HepG2 (cell line): ENCODE results near the gene RABGAP1L. TPM values are rescaled to one million over a fixed set of nuclear protein-coding genes. Genes with fewer than 3 reads are reported as not detected.

Experiments used
- ATAD3A ChIP-seq: sonication (generic); formaldehyde crosslinking; IDR thresholded peaks from 2 replicates; pipeline ENCODE4 v1.4.0; 2020; ENCODE audit warnings: missing genetic modification reagents
- CBX5 ChIP-seq: sonication (generic); formaldehyde crosslinking; IDR thresholded peaks from 2 replicates; pipeline ENCODE4 v1.4.0; 2020; ENCODE audit warnings: missing genetic modification reagents, borderline replicate concordance
- CREM ChIP-seq, 2 experiments: sonication (generic) in 1 of 2; formaldehyde crosslinking in 1 of 2; IDR thresholded peaks; 2 replicates each; pipeline versions ENCODE4 v1.4.0 to v1.6.1; 2016 to 2020; ENCODE audit warnings: antibody characterized with exemption in 1 of 2, mild to moderate bottlenecking in 1 of 2, missing genetic modification reagents in 1 of 2
- CTCF ChIP-seq: sonication (generic); formaldehyde crosslinking; IDR thresholded peaks from 2 replicates; pipeline ENCODE4 v1.5.0; 2020; ENCODE audit warnings: mild to moderate bottlenecking, missing genetic modification reagents, moderate library complexity
- FOXJ3 ChIP-seq: sonication (generic); formaldehyde crosslinking; IDR thresholded peaks from 2 replicates; pipeline ENCODE4 v1.4.0; 2020; ENCODE audit warnings: missing genetic modification reagents, mild to moderate bottlenecking, borderline replicate concordance
- FOXK1 ChIP-seq: sonication (generic); formaldehyde crosslinking; IDR thresholded peaks from 2 replicates; pipeline ENCODE4 v1.4.0; 2020; ENCODE audit warnings: low read depth, missing genetic modification reagents, borderline replicate concordance
- GABPB1 ChIP-seq: IDR thresholded peaks from 2 replicates; pipeline ENCODE4 v1.6.1; 2016; ENCODE audit warnings: mild to moderate bottlenecking, missing genetic modification reagents, moderate library complexity, missing compliant biosample characterization
- HIVEP1 ChIP-seq: sonication (generic); formaldehyde crosslinking; IDR thresholded peaks from 2 replicates; pipeline ENCODE4 v1.4.0; 2020; ENCODE audit warnings: mild to moderate bottlenecking, missing genetic modification reagents
- HOMEZ ChIP-seq: IDR thresholded peaks from 2 replicates; pipeline ENCODE4 v1.6.1; 2016; ENCODE audit warnings: low read depth
- ISX ChIP-seq: sonication (generic); formaldehyde crosslinking; conservative IDR thresholded peaks from 2 replicates; pipeline ENCODE4 v1.5.0; 2020; ENCODE audit warnings: missing genetic modification reagents
- JUND ChIP-seq: sonication (generic); formaldehyde crosslinking; IDR thresholded peaks from 2 replicates; pipeline ENCODE4 v1.8.0; 2022; ENCODE audit warnings: mild to moderate bottlenecking, missing genetic modification reagents
- MATR3 ChIP-seq: sonication (generic); formaldehyde crosslinking; IDR thresholded peaks from 2 replicates; pipeline ENCODE4 v1.4.0; 2020; ENCODE audit warnings: missing genetic modification reagents
- MBNL3 ChIP-seq: fragments of 250-450 bp; sonication (Bioruptor Pico); conservative IDR thresholded peaks from 2 replicates; pipeline ENCODE4 v1.8.0; 2022; ENCODE audit warnings: mild to moderate bottlenecking, inconsistent platforms
- MIER2 ChIP-seq: IDR thresholded peaks from 2 replicates; pipeline ENCODE4 v1.6.1; 2016; ENCODE audit warnings: missing biosample characterization, missing genetic modification reagents
- MTF1 ChIP-seq: sonication (generic); formaldehyde crosslinking; IDR thresholded peaks from 2 replicates; pipeline ENCODE4 v1.5.0; 2020; ENCODE audit warnings: missing genetic modification reagents
- NFYC ChIP-seq: IDR thresholded peaks from 2 replicates; pipeline ENCODE4 v1.6.1; 2016; ENCODE audit warnings: missing genetic modification reagents, missing compliant biosample characterization
- POLR2G ChIP-seq: fragments of 200-400 bp; formaldehyde crosslinking; IDR thresholded peaks from 2 replicates; pipeline ENCODE4 v1.6.1; 2018; ENCODE audit warnings: mild to moderate bottlenecking, low read depth, low read length, moderate library complexity
- RFX5 ChIP-seq: IDR thresholded peaks from 2 replicates; pipeline ENCODE4 v1.6.1; 2011; ENCODE audit warnings: low read depth, low read length, improper control_type of control experiment
- STAT5B ChIP-seq: sonication (generic); formaldehyde crosslinking; IDR thresholded peaks from 2 replicates; pipeline ENCODE4 v1.4.0; 2020; ENCODE audit warnings: missing genetic modification reagents
- TP53 ChIP-seq: sonication (generic); formaldehyde crosslinking; conservative IDR thresholded peaks from 2 replicates; pipeline ENCODE4 v1.4.0; 2020; ENCODE audit warnings: missing genetic modification reagents
- ZFP62 ChIP-seq: sonication (generic); formaldehyde crosslinking; IDR thresholded peaks from 2 replicates; pipeline ENCODE4 v1.4.0; 2020; ENCODE audit warnings: missing genetic modification reagents
- ZNF326 ChIP-seq: sonication (generic); formaldehyde crosslinking; IDR thresholded peaks from 2 replicates; pipeline ENCODE4 v1.4.0; 2020; ENCODE audit warnings: missing genetic modification reagents, borderline replicate concordance
- ZNF7 ChIP-seq: IDR thresholded peaks from 2 replicates; pipeline ENCODE4 v1.6.1; 2016; ENCODE audit warnings: missing biosample characterization, missing genetic modification reagents
- ZNF770 ChIP-seq: sonication (generic); formaldehyde crosslinking; IDR thresholded peaks from 2 replicates; pipeline ENCODE4 v1.5.0; 2020; ENCODE audit warnings: mild to moderate bottlenecking, missing genetic modification reagents
- ZSCAN25 ChIP-seq: sonication (generic); formaldehyde crosslinking; IDR thresholded peaks from 2 replicates; pipeline ENCODE4 v1.8.0; 2022; ENCODE audit warnings: mild to moderate bottlenecking, missing genetic modification reagents
- ZSCAN9 ChIP-seq: IDR thresholded peaks from 2 replicates; pipeline ENCODE4 v1.6.1; 2016; ENCODE audit warnings: borderline replicate concordance
- polyA plus RNA-seq, 8 experiments: library from polyadenylated mRNA; depleted of rRNA in 3 of 8; stranded (reverse) in 7 of 8; unstranded in 1 of 8; fragments of >200 nt; fragmentation: Illumina TruSeq in 4 of 8; extraction: Trizol in 4 of 8; gene quantifications; 2 replicates each; pipeline versions ENCODE4 v1.2.1 to v1.2.3, GENCODE V29; 2011 to 2016; ENCODE audit warnings: low read depth in 4 of 8, missing spikeins in 1 of 8, mixed read lengths in 1 of 8; ENCODE audit not compliant: insufficient read depth in 1 of 8
- total RNA-seq, 5 experiments: library from RNA; depleted of rRNA; stranded (reverse); fragments of >200 nt; fragmentation: Illumina TruSeq; extraction: Trizol; gene quantifications; 2 replicates each; pipeline ENCODE4 v1.2.3, GENCODE V29; 2016; ENCODE audit warnings: low read depth in 1 of 5

RABGAP1L gene
- total and polyA plus RNA-seq, 2 of the 13 experiments (the other 11 are each of a cell fraction or from before 2014, with no cell fraction given), result 7.9 to 22.6 TPM

- TF ChIP-seq TP53 (CRISPR knock-in tag) (no peak), CREM (IDR thresholded peaks at IDR 0.05) (peak; percentile 88), CREM (CRISPR knock-in tag; IDR thresholded peaks at IDR 0.05) (no peak), FOXJ3 (CRISPR knock-in tag) (peak; percentile 90), GABPB1 (peak; percentile 35; the same call in 1 of the 2 replicates), ZFP62 (CRISPR knock-in tag) (no peak), RFX5 (no peak), ZSCAN9 (CRISPR knock-in tag) (peak; percentile 85), STAT5B (no peak), MIER2 (CRISPR knock-in tag) (0 out of 2 replicates have a peak, but pooled peaks have one; percentile 60), FOXK1 (CRISPR knock-in tag) (peak; percentile 98), ZNF7 (CRISPR knock-in tag) (no peak), MBNL3 (no peak), ZSCAN25 (CRISPR knock-in tag) (0 out of 2 replicates have a peak, but pooled peaks have one; percentile 56), JUND (CRISPR knock-in tag) (peak; percentile 92), HOMEZ (CRISPR knock-in tag) (peak; percentile 87), ISX (CRISPR knock-in tag) (no peak), ZNF770 (no peak), POLR2G (no peak), CBX5 (CRISPR knock-in tag) (peak; percentile 72; the same call in 1 of the 2 replicates), ATAD3A (CRISPR knock-in tag) (no peak), HIVEP1 (no peak), MATR3 (CRISPR knock-in tag) (no peak), MTF1 (CRISPR knock-in tag) (no peak), ZNF326 (CRISPR knock-in tag) (no peak), CTCF (CRISPR knock-in tag) (no peak), NFYC (CRISPR knock-in tag) (no peak)
Observed at GRCh38 chr1:174812656-174813055, 653.3 kb downstream of the RABGAP1L start (continued).
